NCI-H82 (cell line): ENCODE data around the gene RABL6.
"Not testable (repeated sequence)": the region's sequence is repeated elsewhere in the genome, so short reads cannot be mapped to it uniquely, and the experiment has no call there.

Experiments used
- DNase-seq: peaks from one replicate; lab custom pipeline; 2025; lab: John Stamatoyannopoulos, UW

RABL6 gene

GRCh38 chr9:136857166-136857565, 49.4 kb downstream of the RABL6 start:
- no peak for DNase-seq

- DNase-seq: no peak
Observed at GRCh38 chr9:136857581-136858412, 50.0 kb downstream of the RABL6 start.

- no peak for DNase-seq
Observed at GRCh38 chr9:136858452-136858843, 50.7 kb downstream of the RABL6 start.

- DNase-seq: no peak
Observed at GRCh38 chr9:136858844-136859757, 51.4 kb downstream of the RABL6 start.

- no peak for DNase-seq
Observed at GRCh38 chr9:136860529-136860928, 52.8 kb downstream of the RABL6 start.

GRCh38 chr9:136860933-136861873, 53.5 kb downstream of the RABL6 start:
- no peak for DNase-seq

- no peak for DNase-seq
Observed at GRCh38 chr9:136861874-136862457, 54.2 kb downstream of the RABL6 start.

GRCh38 chr9:136862849-136863622, 55.3 kb downstream of the RABL6 start:
- no peak for DNase-seq

GRCh38 chr9:136863623-136864273, 56.0 kb downstream of the RABL6 start:
- DNase-seq: no peak

GRCh38 chr9:136865041-136865767, 57.5 kb downstream of the RABL6 start:
- DNase-seq: no peak

GRCh38 chr9:136865768-136866103, 58.0 kb downstream of the RABL6 start:
- no peak for DNase-seq

- DNase-seq: not testable (repeated sequence)
Observed at GRCh38 chr9:136866898-136867421, 59.2 kb downstream of the RABL6 start.

- no peak for DNase-seq
Observed at GRCh38 chr9:136867480-136867879, 59.7 kb downstream of the RABL6 start.

GRCh38 chr9:136867917-136868316, 60.2 kb downstream of the RABL6 start:
- no peak for DNase-seq

- no peak for DNase-seq
Observed at GRCh38 chr9:136868644-136869043, 60.9 kb downstream of the RABL6 start.

- not testable (repeated sequence) for DNase-seq
Observed at GRCh38 chr9:136869611-136870010, 61.9 kb downstream of the RABL6 start.

- no peak for DNase-seq
Observed at GRCh38 chr9:136875155-136875554, 67.4 kb downstream of the RABL6 start.

- DNase-seq: no peak
Observed at GRCh38 chr9:136876476-136876875, 68.7 kb downstream of the RABL6 start.

GRCh38 chr9:136880651-136881050, 72.9 kb downstream of the RABL6 start:
- peak; percentile 62 for DNase-seq
